Neural progenitor cell (in vitro differentiated cells): ENCODE data around the gene GRIK1.

Experiments used
- CTCF ChIP-seq: fragments of 200-600 bp; sonication (generic); IDR thresholded peaks from 2 replicates; pipeline ENCODE4 v1.5.1; 2017; ENCODE audit warnings: antibody characterized with exemption, mild to moderate bottlenecking
- EZH2 ChIP-seq: fragments of 200-600 bp; sonication (generic); IDR thresholded peaks from 2 replicates; pipeline ENCODE4 v1.6.1; 2017; ENCODE audit warnings: antibody characterized with exemption, mild to moderate bottlenecking, moderate library complexity

- TF ChIP-seq CTCF (no peak), EZH2 (no peak)
Observed at GRCh38 chr21:29648710-29649240, 291.0 kb downstream of the GRIK1 start.
